ENCODE results near the gene ITIH2.
"Not testable (repeated sequence)": the region's sequence is repeated elsewhere in the genome, so short reads cannot be mapped to it uniquely, and the experiment has no call there.

Gene ITIH2

GRCh38 chr10:7748637-7749036 lies 45.5 kb downstream of the ITIH2 start:
- not testable (repeated sequence) for DNase-seq

- no peak for DNase-seq
Measured at GRCh38 chr10:7750222-7750621, 47.1 kb downstream of the ITIH2 start.

- DNase-seq, result no peak
Measured at GRCh38 chr10:7752251-7752650, 49.1 kb downstream of the ITIH2 start.

- no peak for DNase-seq
Measured at GRCh38 chr10:7755103-7755502, 52.0 kb downstream of the ITIH2 start.

GRCh38 chr10:7756360-7756992 lies 53.4 kb downstream of the ITIH2 start:
- peak; percentile 23 for DNase-seq

GRCh38 chr10:7763929-7764328 lies 60.8 kb downstream of the ITIH2 start:
- DNase-seq, result no peak

- DNase-seq, result no peak
Measured at GRCh38 chr10:7766241-7766640, 63.1 kb downstream of the ITIH2 start.

GRCh38 chr10:7767209-7767608 lies 64.1 kb downstream of the ITIH2 start:
- DNase-seq, result no peak

GRCh38 chr10:7768417-7768816 lies 65.3 kb downstream of the ITIH2 start:
- DNase-seq, result no peak

- no peak for DNase-seq
Measured at GRCh38 chr10:7773845-7774801, 71.0 kb downstream of the ITIH2 start.

GRCh38 chr10:7776777-7777176 lies 73.7 kb downstream of the ITIH2 start:
- DNase-seq, result no peak

GRCh38 chr10:7782194-7782593 lies 79.1 kb downstream of the ITIH2 start:
- not testable (repeated sequence) for DNase-seq

- no peak for DNase-seq
Measured at GRCh38 chr10:7786430-7786829, 83.3 kb downstream of the ITIH2 start.

- DNase-seq, result peak; percentile 1
Measured at GRCh38 chr10:7787150-7787856, 84.2 kb downstream of the ITIH2 start.

- peak; percentile 98 for DNase-seq
Measured at GRCh38 chr10:7787857-7788638, 84.9 kb downstream of the ITIH2 start, which contains the start of the genes ATP5F1C and KIN. Gene ATP5F1C (plus strand): TSS chr10:7788177. CDS start chr10:7788208, 31 bp downstream. Gene KIN (minus strand): TSS chr10:7787993. CDS start chr10:7787933, 60 bp downstream.

GRCh38 chr10:7788639-7789286 lies 85.6 kb downstream of the ITIH2 start:
- DNase-seq, result no peak

- peak; percentile 6 for DNase-seq
Measured at GRCh38 chr10:7789390-7789789, 86.3 kb downstream of the ITIH2 start.

- no peak for DNase-seq
Measured at GRCh38 chr10:7792541-7792940, 89.4 kb downstream of the ITIH2 start.

GRCh38 chr10:7794251-7795026 lies 91.3 kb downstream of the ITIH2 start:
- no peak for DNase-seq

GRCh38 chr10:7795605-7796004 lies 92.5 kb downstream of the ITIH2 start:
- DNase-seq, result no peak

GRCh38 chr10:7797582-7797981 lies 94.5 kb downstream of the ITIH2 start:
- no peak for DNase-seq

Measured in CD4-positive, alpha-beta T cell treated with Interleukin-10 for 1 hour (primary cell).